IMR-90 (cell line): Measurements from ENCODE around the gene CCDC122. TPM values are rescaled to one million over a fixed set of nuclear protein-coding genes. Genes with fewer than 3 reads are reported as not detected.

Experiments
- ATAC-seq: fragments of 200-7000 bp; cut with Tn5 transposase; 2 replicates; pipeline ENCODE4 v1.9.1; 2020; ENCODE audit warnings: low read depth, mild to moderate bottlenecking, moderate library complexity
- BruUV-seq: library from RNA; stranded (reverse); fragments of 400-500 nt; replicated peaks from 2 replicates; lab custom pipeline; 2021; lab: Mats Ljungman, UMichigan
- CTCF ChIA-PET: fragments of 300-600 bp; formaldehyde crosslinking; extraction: SDS; loops from one replicate; lab custom pipeline; 2021; ENCODE audit warnings: antibody characterized with exemption; lab: Yijun Ruan, JAX
- POLR2A ChIA-PET: fragments of 300-600 bp; sonication (Branson Sonifier 250); formaldehyde crosslinking; loops from one replicate; lab custom pipeline; 2022; ENCODE audit warnings: antibody characterized with exemption; ENCODE audit not compliant: unreplicated experiment; lab: Charles Lee
- DNase-seq: peaks from one replicate; pipeline ENCODE4 v3.0.0; 2013
- H2AFZ ChIP-seq: replicated peaks from 2 replicates; pipeline ENCODE3; 2013; ENCODE audit warnings: low read length, mild to moderate bottlenecking; ENCODE audit not compliant: poor library complexity
- H2AK5ac ChIP-seq: 2 replicates; pipeline ENCODE4 v1.6.1; 2013; ENCODE audit warnings: low read depth, low read length, inconsistent platforms
- H2AK9ac ChIP-seq: replicated peaks from 2 replicates; pipeline ENCODE3; 2013; ENCODE audit warnings: mild to moderate bottlenecking, low read depth, low read length, moderate library complexity; ENCODE audit not compliant: poor library complexity
- H2BK120ac ChIP-seq: 2 replicates; pipeline ENCODE4 v1.6.1; 2013; ENCODE audit warnings: low read depth, low read length, inconsistent platforms
- H2BK15ac ChIP-seq: 3 replicates; pipeline ENCODE4 v1.6.1; 2013; ENCODE audit warnings: low read depth, low read length, inconsistent platforms
- H2BK20ac ChIP-seq: 2 replicates; pipeline ENCODE4 v1.6.1; 2013; ENCODE audit warnings: low read depth, mild to moderate bottlenecking, inconsistent platforms, low read length, moderate library complexity
- H2BK5ac ChIP-seq: 2 replicates; pipeline ENCODE4 v1.6.1; 2013; ENCODE audit warnings: mild to moderate bottlenecking, low read depth, low read length, inconsistent platforms; ENCODE audit not compliant: poor library complexity, severe bottlenecking
- H3K14ac ChIP-seq: replicated peaks from 2 replicates; pipeline ENCODE4 v1.6.1; 2013; ENCODE audit warnings: low read depth, low read length, inconsistent platforms
- H3K18ac ChIP-seq: 2 replicates; pipeline ENCODE4 v1.6.1; 2013; ENCODE audit warnings: low read depth, low read length, control low read depth
- H3K23ac ChIP-seq: 2 replicates; pipeline ENCODE4 v1.6.1; 2013; ENCODE audit warnings: low read depth, low read length, inconsistent platforms
- H3K27ac ChIP-seq: 2 replicates; pipeline ENCODE4 v1.5.1; 2013; ENCODE audit warnings: mild to moderate bottlenecking, control low read depth, low read length; ENCODE audit not compliant: insufficient read depth
- H3K27me3 ChIP-seq: 2 replicates; pipeline ENCODE4 v1.6.1; 2013; ENCODE audit warnings: low read length; ENCODE audit not compliant: control insufficient read depth, insufficient read depth
- H3K36me3 ChIP-seq: 2 replicates; pipeline ENCODE4 v1.6.1; 2013; ENCODE audit warnings: low read length, mixed read lengths; ENCODE audit not compliant: control insufficient read depth, insufficient read depth
- H3K4ac ChIP-seq: 2 replicates; pipeline ENCODE4 v1.6.1; 2013; ENCODE audit warnings: low read depth, low read length, inconsistent platforms
- H3K4me1 ChIP-seq: 2 replicates; pipeline ENCODE4 v1.6.1; 2013; ENCODE audit warnings: low read length, mixed read lengths; ENCODE audit not compliant: control insufficient read depth, insufficient read depth
- H3K4me2 ChIP-seq: 2 replicates; pipeline ENCODE4 v1.6.1; 2013; ENCODE audit warnings: low read depth, mild to moderate bottlenecking, control low read depth, low read length, moderate library complexity
- H3K4me3 ChIP-seq: 2 replicates; pipeline ENCODE4 v1.5.1; 2013; ENCODE audit warnings: low read depth, mild to moderate bottlenecking, control low read depth, low read length, moderate library complexity; ENCODE audit not compliant: insufficient read depth
- H3K56ac ChIP-seq: 2 replicates; pipeline ENCODE4 v1.6.1; 2013; ENCODE audit warnings: low read length, inconsistent platforms; ENCODE audit not compliant: insufficient read depth; ENCODE audit errors: extremely low read depth
- H3K79me1 ChIP-seq, 2 experiments: 2 replicates each; pipeline ENCODE4 v1.6.1; 2013; ENCODE audit warnings: low read length in 2 of 2, inconsistent platforms in 1 of 2, low read depth in 1 of 2
- H3K9ac ChIP-seq: 2 replicates; pipeline ENCODE4 v1.6.1; 2013; ENCODE audit warnings: low read depth, low read length, control low read depth
- H3K9me1 ChIP-seq: 2 replicates; pipeline ENCODE4 v1.6.1; 2013; ENCODE audit warnings: low read length, inconsistent platforms; ENCODE audit not compliant: insufficient read depth
- H3K9me3 ChIP-seq: 2 replicates; pipeline ENCODE4 v1.6.1; 2013; ENCODE audit warnings: low read length; ENCODE audit not compliant: control insufficient read depth, insufficient read depth
- H4K20me1 ChIP-seq: 2 replicates; pipeline ENCODE4 v1.6.1; 2013; ENCODE audit warnings: low read length, inconsistent platforms; ENCODE audit not compliant: insufficient read depth
- H4K5ac ChIP-seq: 2 replicates; pipeline ENCODE4 v1.6.1; 2013; ENCODE audit warnings: mild to moderate bottlenecking, low read depth, low read length, control low read depth
- H4K8ac ChIP-seq, 2 experiments: 2 replicates each; pipeline ENCODE4 v1.6.1; 2013; ENCODE audit warnings: low read depth in 2 of 2, low read length in 2 of 2, control low read depth in 1 of 2, inconsistent platforms in 1 of 2
- H4K91ac ChIP-seq: 2 replicates; pipeline ENCODE4 v1.6.1; 2013; ENCODE audit warnings: low read depth, low read length, inconsistent platforms; ENCODE audit not compliant: insufficient read depth
- BHLHE40 ChIP-seq: fragments of 150-350 bp; IDR thresholded peaks from 2 replicates; pipeline ENCODE4 v1.6.1; 2016; ENCODE audit warnings: mild to moderate bottlenecking, low read depth, low read length
- CTCF ChIP-seq: conservative IDR thresholded peaks from 2 replicates; pipeline ENCODE4 v1.5.1; 2012; ENCODE audit warnings: mild to moderate bottlenecking, low read depth, low read length, improper control_type of control experiment
- MAFK ChIP-seq: IDR thresholded peaks from 2 replicates; pipeline ENCODE4 v1.6.1; 2012; ENCODE audit warnings: low read depth, low read length, improper control_type of control experiment
- RAD21 ChIP-seq: IDR thresholded peaks from 2 replicates; pipeline ENCODE4 v1.6.1; 2012; ENCODE audit warnings: low read length, improper control_type of control experiment
- SMC3 ChIP-seq: fragments of 150-350 bp; IDR thresholded peaks from 2 replicates; pipeline ENCODE4 v1.6.1; 2016; ENCODE audit warnings: low read depth, mild to moderate bottlenecking, antibody characterized with exemption, low read length, moderate library complexity
- WGBS, 2 experiments: methylation state at CpG; one replicate each; pipeline versions ENCODE4 v1.1.5 to v1.1.7; 2013; ENCODE audit warnings: missing lambda C conversion rate in 2 of 2; ENCODE audit not compliant: insufficient read length in 1 of 2; ENCODE audit errors: extremely low coverage in 2 of 2; 5-methylcytosine and 5-hydroxymethylcytosine counted together
- dilution Hi-C: fragments of 300-500 bp; cut with HindIII; formaldehyde crosslinking; loops from one replicate; pipeline ENCODE4 v1.14.3; 2018; ENCODE audit warnings: low sequenced_read_pairs; ENCODE audit not compliant: unreplicated experiment
- in situ Hi-C: fragments of 300-500 bp; cut with MboI; formaldehyde crosslinking; loops from 3 replicates; pipeline ENCODE4 v1.14.3; 2019; ENCODE audit warnings: low sequenced_read_pairs, inconsistent platforms, mixed read lengths
- intact Hi-C: fragments of 100-400 bp; cut with micrococcal nuclease; formaldehyde crosslinking; loops from 2 replicates; pipeline ENCODE4 v1.10.0; 2022
- polyA plus RNA-seq, 3 experiments: library from polyadenylated mRNA; depleted of rRNA; stranded (reverse); fragments of >200 nt; gene quantifications; 2 replicates each; pipeline ENCODE4 v1.2.3, GENCODE V29; 2012; ENCODE audit warnings: low replicate concordance in 1 of 3
- total RNA-seq: library from RNA; depleted of rRNA; stranded (reverse); fragments of >200 nt; gene quantifications from 2 replicates; pipeline ENCODE4 v1.2.3, GENCODE V29; 2012
- TF ChIP-seq, protein P1 (sequence below): fragments of 150-350 bp; IDR thresholded peaks from 2 replicates; pipeline ENCODE4 v1.6.1; 2016; ENCODE audit warnings: low read depth, mild to moderate bottlenecking, low read length, moderate library complexity, borderline replicate concordance

CCDC122 gene
- total and polyA plus RNA-seq, 2 of the 4 experiments (the other 2 are of a cell fraction): 0.70 to 0.72 TPM

DNA sequence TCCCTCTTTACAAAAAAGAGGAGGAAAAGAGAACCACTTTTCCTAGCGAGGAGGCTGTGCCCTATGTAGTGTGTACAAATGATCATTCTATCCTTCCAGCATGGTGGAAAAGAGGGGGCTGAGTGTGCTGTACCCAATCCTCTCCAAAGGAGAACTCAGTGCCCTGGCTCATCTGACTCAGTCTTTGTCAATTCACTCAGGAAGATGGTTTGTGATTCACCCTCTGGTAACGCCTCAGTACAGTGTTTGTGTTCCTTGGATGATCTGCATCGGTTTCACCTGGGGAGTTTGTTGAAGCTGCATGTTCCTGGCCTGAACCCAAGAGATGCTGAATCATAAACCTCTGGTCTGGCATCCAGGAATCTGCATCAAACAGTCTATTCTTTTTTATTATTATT is 74.5 kb downstream of the CCDC122 start (continued):
- TF ChIP-seq, protein P1, sequence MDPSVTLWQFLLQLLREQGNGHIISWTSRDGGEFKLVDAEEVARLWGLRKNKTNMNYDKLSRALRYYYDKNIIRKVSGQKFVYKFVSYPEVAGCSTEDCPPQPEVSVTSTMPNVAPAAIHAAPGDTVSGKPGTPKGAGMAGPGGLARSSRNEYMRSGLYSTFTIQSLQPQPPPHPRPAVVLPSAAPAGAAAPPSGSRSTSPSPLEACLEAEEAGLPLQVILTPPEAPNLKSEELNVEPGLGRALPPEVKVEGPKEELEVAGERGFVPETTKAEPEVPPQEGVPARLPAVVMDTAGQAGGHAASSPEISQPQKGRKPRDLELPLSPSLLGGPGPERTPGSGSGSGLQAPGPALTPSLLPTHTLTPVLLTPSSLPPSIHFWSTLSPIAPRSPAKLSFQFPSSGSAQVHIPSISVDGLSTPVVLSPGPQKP: no peak

GRCh38 chr13:43804461-43805070 is 75.0 kb downstream of the CCDC122 start:
- Histone ChIP-seq H2BK20ac (peak overlapping the region; percentile 71), H2AK9ac (peak overlapping the region; percentile 17), H4K20me1 (peaks cover 5% of the 10 kb centered on the region; the same call in 1 of the 2 replicates), H3K9me3 (no peaks in the 10 kb centered on the region), H3K79me1 (no peaks in the 10 kb centered on the region), H4K91ac (peak overlapping the region; percentile 71), H3K36me3 (no peaks in the 10 kb centered on the region), H2AK5ac (peak overlapping the region; percentile 41; the same call in 1 of the 2 replicates), H3K27me3 (no peaks in the 10 kb centered on the region), H3K4ac (peak overlapping the region; percentile 23; the same call in 1 of the 2 replicates), H2AFZ (peak overlapping the region; percentile 82), H4K8ac (peak overlapping the region in 1 of 2 experiments; percentile 77; a peak in 1 of 4 replicates), H3K4me1 (peaks cover 2% of the 10 kb centered on the region; the same call in 1 of the 2 replicates), H3K9me1 (peaks cover 6% of the 10 kb centered on the region), H3K23ac (peak overlapping the region; percentile 21; the same call in 1 of the 2 replicates), H3K4me2 (peak overlapping the region; percentile 77), H2BK15ac (peak overlapping the region; percentile 69; the same call in 2 of the 3 replicates), H4K5ac (0 out of 2 replicates have a peak overlapping the region, but pooled peaks have one; percentile 10), H3K56ac (no peak overlapping the region), H2BK120ac (peak overlapping the region; percentile 74), H3K14ac (peak overlapping the region; percentile 11), H3K18ac (peak overlapping the region; percentile 62; the same call in 1 of the 2 replicates), H3K9ac (peak overlapping the region; percentile 7), H3K4me3 (peak overlapping the region; percentile 3; the same call in 1 of the 2 replicates), H3K27ac (peak overlapping the region; percentile 50; the same call in 1 of the 2 replicates), H2BK5ac (peak overlapping the region; percentile 82)
- no CpG with 5 or more reads among the region's 5 CpGs for WGBS, 2 experiments
- dilution Hi-C loops (no loop called here), intact Hi-C loops (loop anchor here (2.0 to 10.0 kb wide), 5 partner anchors 68 to 1207 kb away; no protein-coding TSS in a partner anchor), in situ Hi-C loops (no loop called here)
- ATAC-seq: peak; percentile 82
- ChIA-PET POLR2A (interaction anchor here (0.7 kb wide), 1 partner anchor 503 kb away, joined by 3 read pairs; no protein-coding TSS in a partner anchor), CTCF (interaction anchor here (0.6 to 1.0 kb wide), 7 partner anchors 9 to 817 kb away, joined by 3 to 4 read pairs (median 3); no protein-coding TSS in a partner anchor)
- TF ChIP-seq, protein P1: no peak
- peak; percentile 64 for TF ChIP-seq CTCF
- no peak for TF ChIP-seq BHLHE40
- TF ChIP-seq RAD21: peak; percentile 64
- TF ChIP-seq SMC3: peak; percentile 57
- no peak for TF ChIP-seq MAFK
- no TSS peak for BruUV-seq
- DNase-seq: peak; percentile 78
